ENCODE measurements around the gene SIGLEC6. TPM values are rescaled to one million over a fixed set of nuclear protein-coding genes. Genes with fewer than 3 reads are reported as not detected.

Gene SIGLEC6
- total and polyA plus RNA-seq, 7 donors, result 0.55 to 2.1 (median 0.82) TPM; not detected in 2

DNA sequence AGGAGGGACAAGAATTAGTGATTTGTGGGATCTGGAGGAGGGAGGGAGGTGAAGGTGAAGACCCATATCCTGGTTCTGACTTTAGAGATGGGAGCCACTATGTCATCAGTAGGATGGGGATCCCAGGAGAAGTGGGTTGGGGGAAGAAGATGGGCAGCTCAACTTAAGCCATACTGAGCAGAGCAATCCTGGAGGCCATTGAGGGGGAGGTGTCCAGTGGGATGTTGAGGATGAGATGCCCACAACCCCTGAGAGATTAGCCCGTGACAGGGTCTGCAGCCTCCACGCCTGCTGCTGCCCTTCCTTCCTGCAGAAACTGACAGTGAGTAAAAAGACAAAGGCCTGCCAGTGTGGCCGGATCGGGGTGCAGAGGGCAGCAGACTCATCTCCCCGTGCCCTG lies 11.2 kb upstream of the SIGLEC6 start:
- Histone ChIP-seq H3K36me3 (no peaks in the 10 kb centered on the region), H3K27me3 (peaks cover 0 to 16% (median 6%) of the 10 kb centered on the region in 3 donors), H3K9me3 (no peaks in the 10 kb centered on the region), H3K4me3 (no peak overlapping the region), H3K27ac (no peak overlapping the region), H3K4me1 (no peaks in the 10 kb centered on the region)
- intact Hi-C loops (cut with DNase I), result no loop called here
- DNase-seq, result no peak
- TF ChIP-seq EP300 (IDR thresholded peaks at IDR 0.05) (no peak), POLR2A (IDR thresholded peaks at IDR 0.05) (no peak), POLR2AphosphoS5 (IDR thresholded peaks at IDR 0.05) (no peak)
- TF ChIP-seq, protein P1, sequence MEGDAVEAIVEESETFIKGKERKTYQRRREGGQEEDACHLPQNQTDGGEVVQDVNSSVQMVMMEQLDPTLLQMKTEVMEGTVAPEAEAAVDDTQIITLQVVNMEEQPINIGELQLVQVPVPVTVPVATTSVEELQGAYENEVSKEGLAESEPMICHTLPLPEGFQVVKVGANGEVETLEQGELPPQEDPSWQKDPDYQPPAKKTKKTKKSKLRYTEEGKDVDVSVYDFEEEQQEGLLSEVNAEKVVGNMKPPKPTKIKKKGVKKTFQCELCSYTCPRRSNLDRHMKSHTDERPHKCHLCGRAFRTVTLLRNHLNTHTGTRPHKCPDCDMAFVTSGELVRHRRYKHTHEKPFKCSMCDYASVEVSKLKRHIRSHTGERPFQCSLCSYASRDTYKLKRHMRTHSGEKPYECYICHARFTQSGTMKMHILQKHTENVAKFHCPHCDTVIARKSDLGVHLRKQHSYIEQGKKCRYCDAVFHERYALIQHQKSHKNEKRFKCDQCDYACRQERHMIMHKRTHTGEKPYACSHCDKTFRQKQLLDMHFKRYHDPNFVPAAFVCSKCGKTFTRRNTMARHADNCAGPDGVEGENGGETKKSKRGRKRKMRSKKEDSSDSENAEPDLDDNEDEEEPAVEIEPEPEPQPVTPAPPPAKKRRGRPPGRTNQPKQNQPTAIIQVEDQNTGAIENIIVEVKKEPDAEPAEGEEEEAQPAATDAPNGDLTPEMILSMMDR (IDR thresholded peaks at IDR 0.05), result no peak
- WGBS, 2 donors, result 75 to 78% methylated on average over 5 of the region's 5 CpGs

- intact Hi-C loops (cut with DNase I), result no loop called here
- Histone ChIP-seq H3K4me1 (no peaks in the 10 kb centered on the region), H3K36me3 (no peaks in the 10 kb centered on the region), H3K9me3 (no peaks in the 10 kb centered on the region), H3K27me3 (peaks cover 0 to 17% (median 6%) of the 10 kb centered on the region in 3 donors), H3K27ac (no peak overlapping the region), H3K4me3 (no peak overlapping the region)
- no peak for DNase-seq
- 58 to 65% methylated on average over 10 of the region's 10 CpGs for WGBS, 2 donors
- no peak for TF ChIP-seq EP300 (IDR thresholded peaks at IDR 0.05)
- TF ChIP-seq POLR2A (IDR thresholded peaks at IDR 0.05), result no peak
- TF ChIP-seq POLR2AphosphoS5 (IDR thresholded peaks at IDR 0.05), result no peak
- TF ChIP-seq, protein P1 (IDR thresholded peaks at IDR 0.05), result no peak
Measured at GRCh38 chr19:51541458-51542357, 10.2 kb upstream of the SIGLEC6 start.

GRCh38 chr19:51539821-51540366 lies 8.4 kb upstream of the SIGLEC6 start:
- Histone ChIP-seq H3K9me3 (no peaks in the 10 kb centered on the region), H3K36me3 (no peaks in the 10 kb centered on the region), H3K27me3 (peaks cover 0 to 28% (median 6%) of the 10 kb centered on the region in 3 donors), H3K4me3 (no peak overlapping the region), H3K27ac (no peak overlapping the region), H3K4me1 (no peaks in the 10 kb centered on the region)
- intact Hi-C loops (cut with DNase I), result no loop called here
- no peak for TF ChIP-seq POLR2AphosphoS5 (IDR thresholded peaks at IDR 0.05)
- no peak for TF ChIP-seq POLR2A (IDR thresholded peaks at IDR 0.05)
- 86 to 89% methylated on average over 4 of the region's 4 CpGs for WGBS, 2 donors
- DNase-seq, result no peak

DNA sequence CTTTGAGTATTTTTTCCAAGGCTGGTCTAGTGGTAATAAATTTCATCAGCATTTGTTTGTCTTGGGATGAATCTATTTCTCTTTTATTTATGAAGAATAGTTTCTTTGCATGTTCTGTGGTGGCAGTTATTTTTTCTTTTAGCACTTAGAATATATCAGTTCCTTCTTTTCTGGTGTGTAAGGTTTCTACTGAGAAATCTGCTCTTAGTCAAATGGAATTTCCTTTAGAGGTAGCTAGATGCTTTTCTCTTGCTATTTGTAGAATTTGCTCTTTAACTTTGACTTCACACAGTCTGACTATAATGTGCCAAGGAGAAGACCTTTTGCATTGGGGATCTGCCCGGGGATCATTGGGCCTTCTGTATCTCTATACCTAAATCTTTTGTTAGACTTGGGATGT lies 4.1 kb upstream of the SIGLEC6 start:
- intact Hi-C loops (cut with DNase I), result no loop called here
- H3K4me1 ChIP-seq, result no peaks in the 10 kb centered on the region
- no peaks in the 10 kb centered on the region for H3K9me3 ChIP-seq
- peaks cover 0 to 27% (median 6%) of the 10 kb centered on the region in 3 donors for H3K27me3 ChIP-seq
- no peak overlapping the region for H3K4me3 ChIP-seq
- H3K36me3 ChIP-seq, result no peaks in the 10 kb centered on the region
- DNase-seq, result no peak
- TF ChIP-seq, protein P1 (IDR thresholded peaks at IDR 0.05), result no peak
- no peak for TF ChIP-seq EP300 (IDR thresholded peaks at IDR 0.05)
- TF ChIP-seq POLR2AphosphoS5 (IDR thresholded peaks at IDR 0.05), result no peak
- no peak for TF ChIP-seq POLR2A (IDR thresholded peaks at IDR 0.05)
- no peak overlapping the region for H3K27ac ChIP-seq
- WGBS, 2 donors, result 84 to 85% methylated on average over 1 of the region's 1 CpG

GRCh38 chr19:51530616-51531015 lies 854 bp downstream of the SIGLEC6 start:
- Histone ChIP-seq H3K27me3 (peaks cover 0 to 8% (median 0%) of the 10 kb centered on the region in 3 donors), H3K36me3 (no peaks in the 10 kb centered on the region), H3K4me1 (no peaks in the 10 kb centered on the region), H3K27ac (no peak overlapping the region), H3K4me3 (no peak overlapping the region), H3K9me3 (no peaks in the 10 kb centered on the region)
- no peak for DNase-seq
- intact Hi-C loops (cut with DNase I), result no loop called here
- TF ChIP-seq EP300 (IDR thresholded peaks at IDR 0.05) (no peak), POLR2A (IDR thresholded peaks at IDR 0.05) (no peak), POLR2AphosphoS5 (IDR thresholded peaks at IDR 0.05) (no peak)
- TF ChIP-seq, protein P1 (IDR thresholded peaks at IDR 0.05), result no peak
- 79 to 90% methylated on average over 8 of the region's 8 CpGs for WGBS, 2 donors
